Central memory CD8-positive, alpha-beta T cell (primary cell): Measurements from ENCODE around the gene NTF4.
"Not testable (repeated sequence)": the region's sequence is repeated elsewhere in the genome, so short reads cannot be mapped to it uniquely, and the experiment has no call there.

Source experiments
- ATAC-seq: fragments of 150-1000 bp; cut with Tn5 transposase; replicated peaks from 2 replicates; pipeline ENCODE4 v1.10.0; 2022; ENCODE audit warnings: mild to moderate bottlenecking, moderate FRiP score, moderate number of reproducible peaks; ENCODE audit not compliant: poor library complexity, severe bottlenecking; ENCODE audit errors: extremely low read depth
- DNase-seq, 2 donors: peaks; one replicate each; pipeline ENCODE4 v3.0.0; 2021; ENCODE audit warnings: low spot score in 2 of 2
- H3K27ac Mint-ChIP-seq: one replicate; pipeline ENCODE4 v1.8.0; 2022; ENCODE audit warnings: low read depth, mild to moderate bottlenecking, moderate library complexity, mixed read lengths
- H3K27me3 Mint-ChIP-seq: one replicate; pipeline ENCODE4 v1.8.0; 2022; ENCODE audit warnings: mixed read lengths
- H3K36me3 Mint-ChIP-seq: one replicate; pipeline ENCODE4 v1.8.0; 2022; ENCODE audit warnings: mild to moderate bottlenecking, moderate library complexity, mixed read lengths; ENCODE audit not compliant: insufficient read depth
- H3K4me1 Mint-ChIP-seq: one replicate; pipeline ENCODE4 v1.8.0; 2022; ENCODE audit warnings: mixed read lengths
- H3K4me3 Mint-ChIP-seq: one replicate; pipeline ENCODE4 v1.8.0; 2022; ENCODE audit warnings: mild to moderate bottlenecking, moderate library complexity, mixed read lengths
- H3K9me3 Mint-ChIP-seq: one replicate; pipeline ENCODE4 v1.8.0; 2022; ENCODE audit warnings: mixed read lengths

The NTF4 gene

DNA sequence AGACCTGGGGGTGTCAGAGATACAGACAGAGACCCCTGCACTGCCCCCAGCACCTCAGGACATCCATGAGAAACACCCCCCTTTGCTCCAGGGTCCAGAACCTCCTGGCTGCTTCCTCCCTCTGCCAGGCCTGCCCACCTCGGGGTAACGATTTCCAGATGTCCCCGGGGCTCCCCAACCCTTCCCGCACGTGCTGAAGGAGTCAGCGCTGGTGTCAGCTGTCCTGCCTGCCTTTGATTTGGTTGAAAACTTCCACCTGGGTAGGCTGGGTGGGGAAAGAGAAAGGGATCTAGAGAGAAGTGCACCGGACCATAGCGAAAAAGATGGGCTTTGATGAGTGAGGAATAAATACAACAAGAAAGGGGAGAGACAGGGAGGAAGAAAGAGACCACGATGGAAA, 5.6 kb downstream of the NTF4 start:
- H3K9me3 Mint-ChIP-seq, result no peaks in the 10 kb centered on the region
- ATAC-seq (no peak), DNase-seq (no peak)
- H3K27me3 Mint-ChIP-seq, result peaks cover 52% of the 10 kb centered on the region
- H3K36me3 Mint-ChIP-seq, result no peaks in the 10 kb centered on the region
- no peak overlapping the region for H3K4me3 Mint-ChIP-seq
- H3K4me1 Mint-ChIP-seq, result peaks cover 22% of the 10 kb centered on the region
- no peak overlapping the region for H3K27ac Mint-ChIP-seq

DNA sequence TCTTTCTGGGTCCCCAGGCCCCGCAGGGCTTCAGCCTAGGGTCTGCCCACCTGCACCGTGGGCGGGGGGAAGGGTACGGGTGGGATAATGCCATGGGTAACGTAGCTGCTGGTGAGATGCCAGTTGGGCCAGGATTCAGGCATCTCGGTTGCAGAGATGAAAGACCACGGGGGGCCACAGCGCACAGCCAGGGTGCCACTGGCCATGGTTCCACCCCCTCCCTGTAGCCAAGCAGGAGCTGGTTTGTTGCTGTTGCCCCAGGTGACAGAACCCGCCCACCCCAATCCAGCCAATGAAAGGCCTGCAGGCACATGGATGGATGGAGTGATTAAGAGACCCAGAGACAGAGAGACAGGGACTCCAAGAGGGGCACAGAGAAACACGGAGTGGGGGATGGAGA, 6.1 kb downstream of the NTF4 start:
- ATAC-seq (no peak), DNase-seq (no peak)
- no peaks in the 10 kb centered on the region for H3K9me3 Mint-ChIP-seq
- peak overlapping the region; percentile 79 for H3K4me3 Mint-ChIP-seq
- H3K27ac Mint-ChIP-seq, result no peak overlapping the region
- peaks cover 1% of the 10 kb centered on the region for H3K36me3 Mint-ChIP-seq
- H3K4me1 Mint-ChIP-seq, result peaks cover 22% of the 10 kb centered on the region
- peaks cover 52% of the 10 kb centered on the region for H3K27me3 Mint-ChIP-seq

DNA sequence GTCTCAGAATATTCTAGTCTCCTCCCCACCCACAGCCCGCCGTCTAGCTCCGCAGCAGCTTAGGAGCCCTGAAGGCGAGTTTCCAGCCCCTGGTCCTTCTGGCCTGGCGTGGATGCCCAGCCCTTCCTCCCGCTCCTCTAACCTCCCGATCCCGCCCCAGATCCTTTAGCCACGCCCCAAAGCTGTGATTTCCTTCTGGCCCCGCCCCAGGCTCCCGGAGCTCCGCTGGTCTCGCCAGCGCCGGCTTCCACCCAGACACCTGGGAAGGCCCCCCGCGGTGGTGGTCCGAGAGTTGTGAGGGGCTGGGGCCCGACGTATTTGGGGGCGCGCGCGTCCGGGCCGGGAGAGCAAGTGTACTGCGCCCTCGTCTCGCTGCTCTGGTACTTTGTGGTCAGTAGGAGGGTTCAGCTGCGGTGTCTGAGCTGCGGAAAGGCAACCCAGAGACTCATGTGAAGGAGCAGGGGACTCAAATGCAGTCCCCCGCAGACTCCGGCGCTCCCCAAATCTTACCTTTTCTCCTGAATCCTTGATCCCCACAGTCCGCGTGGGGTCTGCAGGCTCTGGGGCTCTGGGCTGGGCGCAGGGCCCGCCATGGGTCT, 6.9 kb downstream of the NTF4 start, which contains the start of gene CGB7:
Gene CGB7 (minus strand): TSS at position 114 of the 599 bp plus-strand sequence. CDS start 2,374 bp downstream, outside the sequence.
- ATAC-seq, result peak; percentile 50
- Mint-ChIP-seq H3K9me3 (no peaks in the 10 kb centered on the region), H3K4me3 (peak within 1 kb of the TSS; percentile 79), H3K4me1 (peaks cover 22% of the 10 kb centered on the region), H3K27ac (peak within 1 kb of the TSS; percentile 23), H3K36me3 (peaks cover 1% of the 10 kb centered on the region), H3K27me3 (peaks cover 52% of the 10 kb centered on the region)
- no peak for DNase-seq

DNA sequence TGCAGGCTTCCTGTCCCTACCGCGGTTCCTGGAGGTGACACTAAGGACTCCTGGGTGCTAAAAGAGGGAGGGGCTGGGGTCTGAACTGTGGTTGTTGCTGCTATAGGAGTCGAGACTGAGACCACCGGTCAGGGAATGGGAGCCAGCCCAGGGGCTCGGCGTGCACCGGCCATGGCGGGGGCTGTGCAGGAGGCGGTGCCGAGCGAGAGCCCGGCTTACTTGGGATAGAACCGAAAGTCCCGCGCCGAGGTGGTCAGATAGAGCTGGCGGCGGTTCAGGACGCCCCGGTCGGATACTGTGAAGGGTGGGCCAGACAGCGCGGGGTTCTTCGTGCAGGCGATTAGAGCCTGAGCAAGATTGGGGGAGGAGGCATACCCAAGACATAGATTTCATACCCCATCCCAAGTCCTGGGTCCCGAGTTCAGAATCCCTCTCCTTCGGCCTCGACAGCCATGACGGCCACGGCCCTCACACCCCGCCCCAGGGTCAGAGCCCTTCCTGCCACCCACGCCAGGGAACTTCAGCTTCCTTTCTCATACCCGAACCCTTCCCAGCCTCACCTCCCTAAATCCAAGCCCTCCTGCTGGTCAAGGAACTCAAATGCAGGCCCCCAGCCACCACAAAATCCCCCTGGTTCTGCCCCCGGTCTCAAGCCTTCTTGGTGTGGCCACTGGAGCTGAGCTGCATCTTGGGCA, 7.6 kb downstream of the NTF4 start:
- H3K27ac Mint-ChIP-seq, result peak overlapping the region; percentile 23
- not testable (repeated sequence) for DNase-seq, H3K9me3 Mint-ChIP-seq, H3K36me3 Mint-ChIP-seq, ATAC-seq
- H3K27me3 Mint-ChIP-seq, result peaks cover 52% of the 10 kb centered on the region
- H3K4me3 Mint-ChIP-seq, result peak overlapping the region; percentile 79
- peaks cover 22% of the 10 kb centered on the region for H3K4me1 Mint-ChIP-seq

DNA sequence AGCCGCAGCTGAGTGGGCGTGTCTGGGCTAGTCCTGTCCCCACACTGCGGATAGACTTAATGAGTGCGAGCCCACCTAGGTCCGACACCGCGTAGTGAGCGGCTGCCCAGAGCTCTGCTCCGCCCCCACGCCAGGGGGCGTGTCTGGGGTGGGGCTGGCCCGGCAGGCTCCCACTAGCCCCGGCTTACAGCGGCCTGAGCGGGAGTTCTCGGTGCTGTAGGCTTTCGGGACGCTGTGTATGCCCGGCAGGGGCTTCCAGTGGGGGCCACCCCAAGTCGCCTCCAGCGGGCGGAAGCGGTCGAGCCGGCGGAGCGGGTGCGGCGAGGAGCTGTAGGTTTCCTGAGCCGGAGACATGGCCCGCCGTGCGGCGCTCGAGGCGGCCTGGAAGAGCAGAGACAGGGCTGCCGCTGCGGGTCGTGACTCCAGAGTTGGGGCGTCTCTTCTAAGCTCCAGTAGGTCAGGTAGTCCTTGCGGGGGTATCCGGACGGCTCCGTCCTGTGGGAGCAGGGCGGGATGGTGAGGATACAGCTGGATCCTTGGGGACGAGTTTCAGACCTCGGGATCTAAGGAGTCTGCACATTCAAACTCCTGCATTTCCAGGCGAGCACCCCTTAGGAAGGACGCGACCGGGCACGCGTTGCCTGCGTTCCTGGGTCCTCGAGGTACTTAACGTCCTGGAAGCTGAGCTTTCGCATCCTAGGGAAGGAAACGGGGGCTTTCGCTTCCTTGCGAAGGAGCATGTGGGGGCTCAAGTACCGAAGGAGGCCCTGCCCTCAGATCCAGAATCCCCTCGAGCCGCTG, 8.3 kb downstream of the NTF4 start:
- H3K4me1 Mint-ChIP-seq, result peaks cover 22% of the 10 kb centered on the region
- no peaks in the 10 kb centered on the region for H3K9me3 Mint-ChIP-seq
- no peak overlapping the region for H3K27ac Mint-ChIP-seq
- peaks cover 1% of the 10 kb centered on the region for H3K36me3 Mint-ChIP-seq
- H3K27me3 Mint-ChIP-seq, result peaks cover 46% of the 10 kb centered on the region
- H3K4me3 Mint-ChIP-seq, result peak overlapping the region; percentile 79
- DNase-seq (peak; percentile 23 to 42), ATAC-seq (no peak)

DNA sequence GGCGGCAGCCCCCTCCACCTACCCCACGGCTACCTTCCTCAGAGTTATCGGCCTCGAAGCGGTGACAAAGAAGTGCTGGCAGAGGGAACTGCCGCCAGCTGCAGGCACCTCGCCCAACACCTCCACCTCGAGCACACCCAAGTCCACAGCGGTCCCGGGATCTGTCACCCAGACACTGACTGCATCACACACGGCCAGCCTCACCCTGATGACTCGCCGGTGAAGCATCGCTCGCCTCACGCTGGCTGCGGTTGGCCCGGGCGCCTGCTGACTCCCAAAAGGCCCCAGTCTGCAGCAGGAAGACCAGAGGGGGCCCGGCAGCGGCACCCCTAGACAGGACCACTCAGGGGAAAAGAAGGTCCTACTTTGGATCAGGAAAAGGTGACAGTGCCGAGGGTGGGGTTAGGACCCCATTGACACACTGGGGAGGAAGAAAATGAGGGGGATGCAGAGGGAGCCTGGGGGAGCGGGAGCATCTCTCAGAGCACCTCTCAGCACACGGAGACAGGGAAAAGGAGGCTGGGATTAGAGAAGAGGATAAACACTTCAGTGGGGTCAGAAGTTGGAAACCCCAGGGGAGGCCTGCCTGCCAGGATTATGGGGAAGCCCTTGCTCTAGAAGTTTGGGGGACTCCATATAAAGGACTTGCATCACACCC, 14.1 kb downstream of the NTF4 start:
- H3K27ac Mint-ChIP-seq, ATAC-seq, DNase-seq, H3K4me3 Mint-ChIP-seq, H3K36me3 Mint-ChIP-seq, H3K27me3 Mint-ChIP-seq, H3K4me1 Mint-ChIP-seq, H3K9me3 Mint-ChIP-seq: not testable (repeated sequence)

DNA sequence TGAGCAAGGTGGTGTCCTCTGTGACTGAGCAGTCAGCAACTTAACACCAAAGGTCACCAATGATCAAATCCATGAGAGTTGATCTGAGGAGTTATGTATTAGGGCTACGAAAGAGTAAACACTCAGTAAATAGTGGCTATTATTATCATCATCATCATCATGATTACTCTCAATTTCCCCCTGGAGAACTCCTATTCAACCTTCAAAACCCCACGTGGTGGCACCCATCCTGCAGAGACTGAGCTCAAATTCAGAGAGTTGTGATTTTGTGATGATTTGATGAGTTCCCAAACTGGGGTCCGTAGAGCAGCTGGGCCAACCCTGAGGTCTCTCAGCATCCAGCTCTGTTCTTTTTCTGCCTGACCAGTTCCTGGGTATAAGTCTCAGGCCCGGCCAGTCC, 14.8 kb downstream of the NTF4 start:
- H3K27me3 Mint-ChIP-seq, H3K9me3 Mint-ChIP-seq, DNase-seq, H3K27ac Mint-ChIP-seq, H3K36me3 Mint-ChIP-seq, H3K4me3 Mint-ChIP-seq, ATAC-seq, H3K4me1 Mint-ChIP-seq: not testable (repeated sequence)

DNA sequence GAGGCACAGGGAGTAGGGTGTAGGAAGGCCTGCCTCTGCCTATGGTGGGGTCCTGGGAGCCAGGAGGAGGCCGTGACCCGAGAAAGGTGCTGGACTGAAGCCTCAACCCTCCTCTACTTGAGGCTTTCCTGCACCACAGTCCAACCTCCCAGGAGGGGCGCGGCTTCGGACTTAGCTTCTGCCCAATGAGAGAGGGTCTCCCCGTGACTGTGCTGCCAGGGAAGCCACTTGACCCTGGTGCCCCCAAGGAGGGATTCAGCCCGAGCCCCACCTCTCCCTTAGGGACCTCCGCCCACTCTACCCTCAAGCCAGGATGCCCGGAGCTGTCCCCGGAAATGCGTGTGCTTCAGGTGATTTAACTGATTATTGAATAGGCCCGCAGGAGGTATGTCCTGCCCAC, 15.6 kb downstream of the NTF4 start, which contains the start of gene CGB8:
Gene CGB8 (minus strand): TSS at position 101 of the 400 bp plus-strand sequence. CDS start 372 bp downstream, outside the sequence.
- H3K36me3 Mint-ChIP-seq, H3K27ac Mint-ChIP-seq, H3K9me3 Mint-ChIP-seq, ATAC-seq, H3K27me3 Mint-ChIP-seq, DNase-seq, H3K4me3 Mint-ChIP-seq, H3K4me1 Mint-ChIP-seq: not testable (repeated sequence)

DNA sequence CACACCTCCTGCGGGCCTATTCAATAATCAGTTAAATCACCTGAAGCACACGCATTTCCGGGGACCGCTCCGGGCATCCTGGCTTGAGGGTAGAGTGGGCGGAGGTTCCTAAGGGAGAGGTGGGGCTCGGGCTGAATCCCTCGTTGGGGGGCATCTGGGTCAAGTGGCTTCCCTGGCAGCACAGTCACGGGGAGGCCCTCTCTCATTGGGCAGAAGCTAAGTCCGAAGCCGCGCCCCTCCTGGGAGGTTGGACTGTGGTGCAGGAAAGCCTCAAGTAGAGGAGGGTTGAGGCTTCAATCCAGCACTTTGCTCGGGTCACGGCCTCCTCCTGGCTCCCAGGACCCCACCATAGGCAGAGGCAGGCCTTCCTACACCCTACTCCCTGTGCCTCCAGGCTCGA, 21.1 kb downstream of the NTF4 start, which contains the start of gene CGB5:
Gene CGB5 (plus strand): TSS at position 301 of the 400 bp plus-strand sequence. CDS start 362 bp downstream, outside the sequence.
- H3K36me3 Mint-ChIP-seq, DNase-seq, H3K4me3 Mint-ChIP-seq, ATAC-seq, H3K4me1 Mint-ChIP-seq, H3K27ac Mint-ChIP-seq, H3K9me3 Mint-ChIP-seq: not testable (repeated sequence)
- peaks cover 12% of the 10 kb centered on the region for H3K27me3 Mint-ChIP-seq

DNA sequence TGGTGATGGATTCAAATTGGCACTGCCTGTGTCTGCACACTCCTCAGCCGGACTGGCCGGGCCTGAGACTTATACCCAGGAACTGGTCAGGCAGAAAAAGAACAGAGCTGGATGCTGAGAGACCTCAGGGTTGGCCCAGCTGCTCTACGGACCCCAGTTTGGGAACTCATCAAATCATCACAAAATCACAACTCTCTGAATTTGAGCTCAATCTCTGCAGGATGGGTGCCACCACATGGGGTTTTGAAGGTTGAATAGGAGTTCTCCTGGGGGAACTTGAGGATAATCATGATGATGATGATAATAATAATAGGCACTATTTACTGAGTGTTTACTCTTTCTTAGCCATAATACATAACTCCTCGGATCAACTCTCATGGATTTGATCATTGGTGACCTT, 22.0 kb downstream of the NTF4 start:
- not testable (repeated sequence) for H3K4me3 Mint-ChIP-seq, H3K36me3 Mint-ChIP-seq, ATAC-seq, H3K9me3 Mint-ChIP-seq, DNase-seq, H3K4me1 Mint-ChIP-seq, H3K27ac Mint-ChIP-seq
- H3K27me3 Mint-ChIP-seq, result peaks cover 12% of the 10 kb centered on the region

DNA sequence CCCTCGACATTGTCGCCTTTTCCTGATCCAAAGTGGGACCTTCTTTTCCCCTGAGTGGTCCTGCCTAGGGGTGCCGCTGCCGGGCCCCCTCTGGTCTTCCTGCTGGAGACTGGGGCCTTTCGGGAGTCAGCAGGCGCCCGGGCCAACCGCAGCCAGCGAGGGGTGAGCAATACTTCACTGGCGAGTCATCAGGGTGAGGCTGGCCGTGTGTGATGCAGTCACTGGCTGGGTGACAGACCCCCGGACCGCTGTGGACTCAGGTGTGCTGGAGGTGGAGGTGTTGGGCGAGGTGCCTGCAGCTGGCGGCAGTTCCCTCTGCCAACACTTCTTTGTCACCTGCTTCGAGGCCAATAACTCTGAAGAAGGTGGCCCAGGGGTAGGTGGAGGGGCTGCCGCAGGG, 22.4 kb downstream of the NTF4 start:
- DNase-seq, result no peak
- no peak overlapping the region for H3K27ac Mint-ChIP-seq
- H3K4me1 Mint-ChIP-seq, result no peaks in the 10 kb centered on the region
- H3K36me3 Mint-ChIP-seq, result no peaks in the 10 kb centered on the region
- no peak overlapping the region for H3K4me3 Mint-ChIP-seq
- H3K27me3 Mint-ChIP-seq, result peaks cover 12% of the 10 kb centered on the region
- no peak for ATAC-seq
- no peaks in the 10 kb centered on the region for H3K9me3 Mint-ChIP-seq

DNA sequence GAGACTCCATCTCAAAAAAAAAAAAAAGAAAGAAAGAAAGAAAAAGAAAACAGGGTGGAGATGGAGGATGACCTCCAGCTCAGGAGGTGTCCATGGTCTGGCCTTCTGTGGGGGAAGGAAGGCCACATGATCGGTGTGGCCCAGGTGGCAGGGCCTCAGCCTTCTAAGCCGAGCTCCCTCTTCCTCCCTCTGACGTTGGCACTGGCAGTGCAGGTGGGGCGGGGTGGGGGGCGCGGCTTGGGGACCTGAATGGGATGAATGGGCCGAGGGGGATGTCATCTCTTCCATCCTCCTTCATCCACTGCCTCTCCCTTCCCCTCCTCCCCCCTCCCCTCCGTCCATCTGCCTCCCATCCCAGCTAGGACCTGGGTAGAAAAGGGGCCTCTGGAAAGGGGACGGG, 24.9 kb downstream of the NTF4 start:
- not testable (repeated sequence) for H3K4me1 Mint-ChIP-seq, ATAC-seq, H3K27ac Mint-ChIP-seq, DNase-seq, H3K36me3 Mint-ChIP-seq, H3K9me3 Mint-ChIP-seq, H3K4me3 Mint-ChIP-seq
- H3K27me3 Mint-ChIP-seq, result peaks cover 12% of the 10 kb centered on the region
